SK-N-SH treated with all-trans-retinoic acid at 6 μM for 48 hours (cell line): ENCODE results near the gene TMEM41A.

Source experiments
- ARNTL ChIP-seq: fragments of 450-650 bp; formaldehyde crosslinking; IDR thresholded peaks from 2 replicates; pipeline ENCODE4 v1.5.0; 2020; ENCODE audit warnings: low read depth, mild to moderate bottlenecking, moderate library complexity, borderline replicate concordance
- CREB5 ChIP-seq: fragments of 250-450 bp; sonication (Bioruptor Pico); IDR thresholded peaks from 2 replicates; pipeline ENCODE4 v1.5.1; 2020; ENCODE audit warnings: low read depth, mild to moderate bottlenecking, moderate library complexity
- GLIS3 ChIP-seq: fragments of 250-450 bp; sonication (Bioruptor Pico); IDR thresholded peaks from 2 replicates; pipeline ENCODE4 v1.5.0; 2020; ENCODE audit warnings: mild to moderate bottlenecking, moderate library complexity
- ISL1 ChIP-seq: fragments of 250-450 bp; sonication (Bioruptor Pico); IDR thresholded peaks from 2 replicates; pipeline ENCODE4 v2.1.2; 2022; ENCODE audit warnings: mild to moderate bottlenecking, moderate library complexity
- OSR1 ChIP-seq: fragments of 250-450 bp; sonication (Bioruptor Pico); IDR thresholded peaks from 2 replicates; pipeline ENCODE4 v1.8.0; 2022; ENCODE audit warnings: moderate library complexity, mild to moderate bottlenecking, inconsistent platforms
- PATZ1 ChIP-seq: fragments of 250-450 bp; sonication (Bioruptor Pico); IDR thresholded peaks from 2 replicates; pipeline ENCODE4 v1.8.0; 2020; ENCODE audit warnings: mild to moderate bottlenecking, moderate library complexity, borderline replicate concordance
- POU6F1 ChIP-seq: fragments of 250-450 bp; sonication (Bioruptor Pico); IDR thresholded peaks from 2 replicates; pipeline ENCODE4 v1.8.0; 2021; ENCODE audit warnings: low read depth, mild to moderate bottlenecking, moderate library complexity, borderline replicate concordance
- RARB ChIP-seq: fragments of 250-450 bp; sonication (Bioruptor Pico); IDR thresholded peaks from 2 replicates; pipeline ENCODE4 v1.8.0; 2021; ENCODE audit warnings: mild to moderate bottlenecking, moderate library complexity
- TCF4 ChIP-seq: fragments of 250-450 bp; sonication (Bioruptor Pico); IDR thresholded peaks from 2 replicates; pipeline ENCODE4 v1.8.0; 2021; ENCODE audit warnings: mild to moderate bottlenecking, moderate library complexity, borderline replicate concordance
- TOX ChIP-seq: fragments of 250-450 bp; sonication (Bioruptor Pico); IDR thresholded peaks from 2 replicates; pipeline ENCODE4 v1.8.0; 2021; ENCODE audit warnings: mild to moderate bottlenecking, moderate library complexity, borderline replicate concordance
- TSHZ2 ChIP-seq: fragments of 250-450 bp; sonication (Bioruptor Pico); IDR thresholded peaks from 2 replicates; pipeline ENCODE4 v1.5.0; 2020; ENCODE audit warnings: mild to moderate bottlenecking, moderate library complexity
- ZFP30 ChIP-seq: fragments of 450-650 bp; formaldehyde crosslinking; IDR thresholded peaks from 2 replicates; pipeline ENCODE4 v1.5.0; 2022; ENCODE audit warnings: mild to moderate bottlenecking, moderate library complexity
- ZNF565 ChIP-seq: fragments of 450-650 bp; formaldehyde crosslinking; conservative IDR thresholded peaks from 2 replicates; pipeline ENCODE4 v1.5.0; 2020; ENCODE audit warnings: low read depth, mild to moderate bottlenecking, moderate library complexity
- ZNF8 ChIP-seq: fragments of 450-650 bp; formaldehyde crosslinking; IDR thresholded peaks from 2 replicates; pipeline ENCODE4 v1.5.0; 2020; ENCODE audit warnings: mild to moderate bottlenecking, moderate library complexity

GRCh38 chr3:185469542-185469941, 29.3 kb downstream of the TMEM41A start:
- TF ChIP-seq ZNF565 (CRISPR knock-in tag) (no peak), ARNTL (CRISPR knock-in tag) (no peak), ZNF8 (CRISPR knock-in tag) (no peak), OSR1 (CRISPR knock-in tag) (no peak), RARB (CRISPR knock-in tag) (no peak), GLIS3 (CRISPR knock-in tag) (no peak), TCF4 (no peak), PATZ1 (no peak), CREB5 (no peak), ZFP30 (no peak), TSHZ2 (CRISPR knock-in tag) (no peak), POU6F1 (CRISPR knock-in tag) (no peak), ISL1 (CRISPR knock-in tag) (no peak), TOX (CRISPR knock-in tag) (no peak)
